ENCODE results near the gene GLO1. TPM values are rescaled to one million over a fixed set of nuclear protein-coding genes. Genes with fewer than 3 reads are reported as not detected.

Gene GLO1
- total RNA-seq, 1 experiment from 2014 or later: 188 TPM

DNA sequence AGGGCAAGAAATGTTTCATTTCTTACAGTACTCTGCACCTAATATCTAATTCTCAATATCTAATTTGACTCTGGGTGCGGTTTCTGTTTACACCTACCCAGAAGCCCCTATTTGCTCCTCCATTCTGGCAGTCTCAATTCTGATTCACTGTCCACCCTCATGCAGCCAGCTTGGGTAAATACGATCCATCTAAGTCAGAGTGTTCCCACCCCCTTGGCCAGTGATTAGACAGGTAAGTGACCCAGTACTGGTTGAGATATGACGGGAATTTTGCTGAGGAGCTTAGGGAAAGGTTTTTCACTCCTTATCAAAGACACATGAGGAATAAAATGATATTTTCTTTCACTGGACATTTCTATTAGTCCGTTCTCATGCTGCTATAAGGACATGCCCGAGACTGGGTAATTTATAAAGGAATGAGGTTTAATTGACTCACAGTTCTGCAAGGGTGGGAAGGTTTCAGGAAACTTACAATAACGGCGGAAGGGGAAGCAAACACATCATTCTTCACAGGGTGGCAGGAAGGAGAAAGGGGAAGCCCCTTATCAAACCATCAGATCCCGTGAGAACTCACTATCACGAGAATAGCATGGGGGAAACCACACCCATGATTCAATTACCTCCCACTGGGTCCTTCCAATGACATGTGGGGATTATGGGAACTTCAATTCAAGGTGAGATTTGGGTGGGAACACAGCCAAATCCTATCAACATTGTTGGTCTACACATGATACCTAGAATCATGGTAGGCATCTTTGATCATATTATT is 29.4 kb downstream of the GLO1 start:
- Histone ChIP-seq H3K14ac (ENCODE audit: insufficient read depth, low read length) (no peak overlapping the region), H3K4me1 (ENCODE audit: insufficient read depth, low read length) (no peaks in the 10 kb centered on the region), H3K23ac (ENCODE audit: insufficient read length, low read depth, low read length) (no peak overlapping the region), H3K9me3 (ENCODE audit: control insufficient read depth, low read depth, low read length) (no peaks in the 10 kb centered on the region), H3T11ph (ENCODE audit: low read length) (no peak overlapping the region), H2BK5ac (ENCODE audit: insufficient read length, low read length) (no peak overlapping the region), H3K4ac (ENCODE audit: low read depth, low read length) (no peak overlapping the region), H3K79me2 (ENCODE audit: insufficient read depth, low read length) (no peaks in the 10 kb centered on the region), H2AFZ (ENCODE audit: low read length) (no peak overlapping the region), H3K27ac (ENCODE audit: insufficient read length, low read depth, low read length) (no peak overlapping the region), H4K5ac (ENCODE audit: insufficient read length, low read depth, low read length) (no peak overlapping the region), H4K20me1 (ENCODE audit: control insufficient read depth, insufficient read depth, insufficient read length) (no peaks in the 10 kb centered on the region), H3K9ac (ENCODE audit: extremely low read depth, insufficient read length, low read length) (no peak overlapping the region), H4K8ac (replicated peaks; ENCODE audit: insufficient read length, low read depth, low read length) (no peak overlapping the region), H2BK120ac (ENCODE audit: low read depth, low read length, poor library complexity, severe bottlenecking) (no peak overlapping the region), H2BK20ac (ENCODE audit: low read depth, low read length, poor library complexity, severe bottlenecking) (no peak overlapping the region), H4K91ac (ENCODE audit: insufficient read length, low read depth, low read length) (no peak overlapping the region), H3K27me3 (ENCODE audit: insufficient read depth, low read length) (no peaks in the 10 kb centered on the region), H3K56ac (ENCODE audit: insufficient read length, low read depth, low read length) (no peak overlapping the region), H3K23me2 (ENCODE audit: insufficient read length, low read depth, low read length, poor library complexity, severe bottlenecking) (no peaks in the 10 kb centered on the region), H3K18ac (ENCODE audit: insufficient read length, low read depth, low read length) (no peak overlapping the region), H2BK12ac (ENCODE audit: insufficient read length, low read depth, low read length) (no peak overlapping the region), H3K4me2 (ENCODE audit: insufficient read depth, insufficient read length, low read length) (no peak overlapping the region), H2AK5ac (ENCODE audit: insufficient read length, low read length) (no peak overlapping the region), H2BK15ac (ENCODE audit: low read depth, low read length) (no peak overlapping the region), H3K79me1 (ENCODE audit: insufficient read depth, low read depth, low read length, poor library complexity, severe bottlenecking) (no peaks in the 10 kb centered on the region)
- H3K4me3 Mint-ChIP-seq: no peak overlapping the region
- no peak for DNase-seq
- WGBS (ENCODE audit: extremely low coverage, insufficient read length, low lambda C conversion rate): no CpG with 5 or more reads among the region's 9 CpGs
- no peaks in the 10 kb centered on the region for H3K27me3 Mint-ChIP-seq (ENCODE audit: low read depth)
- H3K36me3 Mint-ChIP-seq (ENCODE audit: insufficient read depth in 1 of 3, low read depth in 3 of 3): peaks cover 17 to 35% (median 35%) of the 10 kb centered on the region in 3 experiments; a peak in 5 of 7 replicates
- peaks cover 0 to 2% of the 10 kb centered on the region in 2 experiments; a peak in 1 of 4 replicates for H3K4me1 Mint-ChIP-seq
- no peak overlapping the region for H3K27ac Mint-ChIP-seq
- H3K9me3 Mint-ChIP-seq: no peaks in the 10 kb centered on the region
- no peak for TF ChIP-seq CTCF (conservative IDR thresholded peaks at IDR 0.05)
